WTC11 (cell line): Measurements from ENCODE around the gene NINL.

ENCODE experiments used
- NFATC4 ChIP-seq: fragments of 250-450 bp; sonication (Bioruptor Pico); IDR thresholded peaks from 2 replicates; pipeline ENCODE4 v1.9.0; 2021; ENCODE audit warnings: mild to moderate bottlenecking
- TEAD1 ChIP-seq: sonication (generic); formaldehyde crosslinking; IDR thresholded peaks from 2 replicates; pipeline ENCODE4 v1.8.0; 2022; ENCODE audit warnings: mild to moderate bottlenecking, missing genetic modification reagents
- TEAD4 ChIP-seq: sonication (generic); formaldehyde crosslinking; IDR thresholded peaks from 2 replicates; pipeline ENCODE4 v1.8.0; 2022; ENCODE audit warnings: mild to moderate bottlenecking, missing genetic modification reagents

- no peak for TF ChIP-seq NFATC4
- no peak for TF ChIP-seq TEAD1
- no peak for TF ChIP-seq TEAD4 (CRISPR knock-in tag)
Measured at GRCh38 chr20:25521382-25521781, 63.9 kb downstream of the NINL start.
